GM12892 (cell line): ENCODE measurements around the gene VDAC1.

Experiments used
- POLR2A ChIP-seq: IDR thresholded peaks from 2 replicates; pipeline ENCODE4 v1.6.1; 2011; ENCODE audit warnings: low read depth, low read length, control low read depth
- POLR2AphosphoS5 ChIP-seq: IDR thresholded peaks from 2 replicates; pipeline ENCODE4 v1.6.1; 2011; ENCODE audit warnings: low read depth, low read length, control low read depth

DNA sequence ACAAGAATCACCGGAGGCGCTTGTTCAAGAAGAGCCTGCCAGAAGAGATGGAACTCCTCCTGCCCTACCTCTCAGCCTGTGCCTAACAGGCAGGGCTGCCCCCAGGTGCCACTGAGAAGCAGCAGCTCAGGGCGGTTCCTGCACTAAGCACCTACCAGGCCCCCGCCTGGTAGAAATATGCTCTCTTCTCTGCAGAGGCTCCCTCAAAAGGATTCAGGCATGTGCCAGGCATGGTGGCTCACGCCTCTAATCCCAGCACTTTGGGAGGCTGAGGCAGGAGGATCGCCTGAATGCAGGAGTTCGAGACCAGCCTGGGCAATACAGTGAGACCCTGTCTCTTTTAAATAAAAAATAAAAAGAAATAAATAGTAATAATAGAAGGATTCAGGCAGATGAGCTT lies 6.0 kb downstream of the VDAC1 start:
- no peak for TF ChIP-seq POLR2AphosphoS5
- no peak for TF ChIP-seq POLR2A
